Measurements from ENCODE around the gene ENAH.
A peak's percentile ranks its signal among the peaks of the same experiment; 100 is the strongest.

ENAH gene

DNA sequence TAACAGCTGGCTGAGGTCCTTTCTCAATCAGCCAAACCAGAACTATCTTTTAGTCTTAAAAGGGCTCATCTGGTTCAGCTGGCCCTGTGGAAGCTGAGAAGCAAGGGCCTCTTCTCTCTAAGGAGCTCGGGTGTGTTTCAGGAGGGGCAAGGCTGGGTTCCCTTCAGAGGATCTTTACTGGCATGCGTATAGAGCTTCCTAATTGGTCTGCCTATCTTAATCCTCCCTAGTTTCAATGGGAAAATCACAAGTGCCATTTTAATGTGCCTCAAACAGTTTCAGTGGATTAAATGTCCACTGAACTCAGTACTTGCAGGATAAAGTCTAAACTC is 143.6 kb downstream of the ENAH start:
- WGBS = 72% methylated on average over 2 of the region's 2 CpGs
- peaks cover 46% of the 10 kb centered on the region for H3K4me1 ChIP-seq (ENCODE audit: insufficient read depth, low read length)
- no peaks in the 10 kb centered on the region for H3K9me3 ChIP-seq (ENCODE audit: insufficient read depth, low read depth, low read length)
- peaks cover 72% of the 10 kb centered on the region for H3K36me3 ChIP-seq (ENCODE audit: insufficient read depth, low read length)
- H3K9ac ChIP-seq (ENCODE audit: low read depth, low read length) = peak overlapping the region; percentile 6; the same call in 1 of the 2 replicates
- no peak overlapping the region for H3K4me3 ChIP-seq (ENCODE audit: low read length)
- H3K27me3 ChIP-seq (ENCODE audit: insufficient read depth, low read length) = no peaks in the 10 kb centered on the region
- H3K27ac ChIP-seq (ENCODE audit: low read depth, low read length) = peak overlapping the region; percentile 69

DNA sequence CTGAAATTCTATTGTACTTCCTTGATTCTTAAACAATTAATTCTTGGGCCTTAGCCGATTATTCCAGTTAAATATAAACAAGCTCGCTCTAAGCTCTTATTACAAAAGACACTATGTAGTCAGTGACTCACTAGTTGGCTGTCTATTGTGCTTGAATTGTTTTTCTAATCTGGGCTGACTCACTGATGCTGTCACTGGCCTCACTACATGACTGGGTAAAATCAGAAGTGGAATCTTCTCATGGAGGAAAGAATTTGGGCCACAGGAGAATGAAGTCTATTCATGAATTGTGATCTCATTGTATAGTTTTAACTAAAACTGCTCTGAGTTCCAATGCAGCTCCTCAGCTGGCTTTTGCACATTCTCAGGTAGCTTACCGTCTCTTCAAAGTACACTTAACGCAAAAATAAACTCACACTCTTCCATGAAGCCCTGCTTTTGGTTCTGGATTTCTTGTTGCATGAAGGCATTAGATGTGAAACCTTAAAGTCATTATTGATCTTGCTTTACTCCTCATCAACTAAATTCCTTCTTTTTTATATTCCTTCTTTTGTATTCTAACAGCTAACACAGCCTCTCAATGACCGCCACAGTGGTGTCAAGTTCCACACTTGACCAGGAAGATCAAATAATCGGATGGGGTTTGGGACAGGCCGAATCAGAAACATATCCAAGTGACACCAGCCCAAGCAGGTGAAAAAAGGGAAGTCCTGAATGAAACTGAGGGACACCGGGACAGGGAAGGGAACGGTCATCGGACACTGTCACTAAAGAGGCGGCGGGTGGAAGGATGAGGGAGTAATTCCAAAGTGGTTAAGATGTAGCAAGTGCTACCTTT is 144.2 kb downstream of the ENAH start:
- Histone ChIP-seq H3K4me1 (ENCODE audit: insufficient read depth, low read length) (peaks cover 46% of the 10 kb centered on the region), H3K36me3 (ENCODE audit: insufficient read depth, low read length) (peaks cover 75% of the 10 kb centered on the region), H3K9ac (ENCODE audit: low read depth, low read length) (peak overlapping the region; percentile 6; the same call in 1 of the 2 replicates), H3K27ac (ENCODE audit: low read depth, low read length) (peak overlapping the region; percentile 69), H3K9me3 (ENCODE audit: insufficient read depth, low read depth, low read length) (no peaks in the 10 kb centered on the region), H3K4me3 (ENCODE audit: low read length) (no peak overlapping the region), H3K27me3 (ENCODE audit: insufficient read depth, low read length) (no peaks in the 10 kb centered on the region)
- 77% methylated on average over 11 of the region's 12 CpGs for WGBS

DNA sequence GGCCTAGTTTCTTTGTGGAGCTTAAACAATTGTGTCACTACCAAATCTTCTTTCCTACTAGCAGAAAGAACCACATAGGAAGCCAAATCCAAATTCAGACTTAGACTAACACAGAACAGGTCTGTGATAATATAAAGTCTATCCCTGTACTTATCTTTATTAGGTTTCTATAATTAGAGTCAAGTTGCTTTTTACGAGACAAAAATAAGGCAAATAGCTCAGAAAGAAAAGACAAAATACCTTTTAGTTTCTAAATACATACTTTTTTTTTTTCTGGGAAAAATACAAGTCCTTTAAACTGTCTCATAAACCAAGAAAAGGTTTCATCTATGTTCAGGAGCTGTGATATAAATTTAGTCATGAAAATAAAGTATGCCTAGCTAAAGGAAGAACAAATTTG is 146.2 kb downstream of the ENAH start:
- no peaks in the 10 kb centered on the region for H3K9me3 ChIP-seq (ENCODE audit: insufficient read depth, low read depth, low read length)
- H3K4me3 ChIP-seq (ENCODE audit: low read length) = no peak overlapping the region
- H3K27ac ChIP-seq (ENCODE audit: low read depth, low read length) = no peak overlapping the region; the same call in 1 of the 2 replicates
- no peak overlapping the region for H3K9ac ChIP-seq (ENCODE audit: low read depth, low read length)
- 80% methylated on average over 1 of the region's 1 CpG for WGBS
- peaks cover 55% of the 10 kb centered on the region for H3K36me3 ChIP-seq (ENCODE audit: insufficient read depth, low read length)
- H3K27me3 ChIP-seq (ENCODE audit: insufficient read depth, low read length) = no peaks in the 10 kb centered on the region
- H3K4me1 ChIP-seq (ENCODE audit: insufficient read depth, low read length) = peaks cover 37% of the 10 kb centered on the region

DNA sequence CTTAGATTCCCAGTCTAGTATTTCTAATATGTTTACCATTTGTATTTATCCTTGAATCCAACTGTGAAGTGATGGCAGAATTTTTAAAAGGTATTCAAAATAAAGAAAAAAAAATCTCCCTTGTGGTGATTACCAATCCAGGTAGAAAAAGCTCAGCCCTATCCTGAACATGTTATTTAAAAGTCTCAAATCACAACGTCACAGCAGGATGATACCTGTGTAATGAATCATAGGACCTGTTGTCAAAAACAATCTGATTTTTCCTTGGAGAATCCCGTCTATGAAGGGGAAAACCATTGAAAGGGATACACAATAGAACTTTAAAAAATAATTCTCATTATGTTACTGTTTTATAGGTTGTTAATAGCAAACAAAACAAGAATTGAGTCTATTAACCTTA is 148.1 kb downstream of the ENAH start:
- H3K9ac ChIP-seq (ENCODE audit: low read depth, low read length) = no peak overlapping the region
- H3K27me3 ChIP-seq (ENCODE audit: insufficient read depth, low read length) = no peaks in the 10 kb centered on the region
- peaks cover 56% of the 10 kb centered on the region for H3K36me3 ChIP-seq (ENCODE audit: insufficient read depth, low read length)
- H3K4me1 ChIP-seq (ENCODE audit: insufficient read depth, low read length) = peaks cover 48% of the 10 kb centered on the region
- no peak overlapping the region for H3K4me3 ChIP-seq (ENCODE audit: low read length)
- H3K9me3 ChIP-seq (ENCODE audit: insufficient read depth, low read depth, low read length) = no peaks in the 10 kb centered on the region
- H3K27ac ChIP-seq (ENCODE audit: low read depth, low read length) = no peak overlapping the region
- 100% methylated on average over 2 of the region's 2 CpGs for WGBS

DNA sequence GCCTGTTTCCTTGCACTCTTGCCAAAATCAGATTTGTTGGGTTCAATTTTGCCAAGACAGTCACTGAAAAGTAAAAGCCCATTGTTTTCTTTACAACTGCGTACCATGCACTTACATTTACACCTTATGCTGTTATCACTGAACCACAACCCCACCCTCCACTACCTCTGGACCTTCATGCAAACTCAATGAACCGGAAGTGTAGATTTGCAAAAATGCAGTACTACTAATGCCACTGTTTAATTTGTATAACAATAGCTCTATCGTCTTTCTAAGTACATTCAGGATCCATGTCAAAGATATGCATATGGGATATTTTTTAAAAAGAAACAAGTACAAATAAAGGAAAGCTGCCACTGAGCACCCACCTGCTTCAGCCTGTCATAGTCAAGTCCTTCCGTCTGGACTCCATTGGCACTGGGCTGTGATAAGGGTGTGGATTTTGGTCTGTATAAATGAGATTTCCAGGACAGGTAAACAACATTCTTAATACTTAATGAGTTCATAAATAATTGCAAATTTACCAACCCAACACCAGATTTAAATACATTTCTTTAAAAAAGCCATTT is 152.2 kb downstream of the ENAH start:
- Histone ChIP-seq H3K27me3 (ENCODE audit: insufficient read depth, low read length) (no peaks in the 10 kb centered on the region), H3K9ac (ENCODE audit: low read depth, low read length) (no peak overlapping the region), H3K36me3 (ENCODE audit: insufficient read depth, low read length) (peaks cover 66% of the 10 kb centered on the region), H3K4me3 (ENCODE audit: low read length) (no peak overlapping the region), H3K4me1 (ENCODE audit: insufficient read depth, low read length) (peaks cover 23% of the 10 kb centered on the region), H3K9me3 (ENCODE audit: insufficient read depth, low read depth, low read length) (no peaks in the 10 kb centered on the region), H3K27ac (ENCODE audit: low read depth, low read length) (peak overlapping the region; percentile 67; the same call in 1 of the 2 replicates)
- 70% methylated on average over 2 of the region's 4 CpGs for WGBS

DNA sequence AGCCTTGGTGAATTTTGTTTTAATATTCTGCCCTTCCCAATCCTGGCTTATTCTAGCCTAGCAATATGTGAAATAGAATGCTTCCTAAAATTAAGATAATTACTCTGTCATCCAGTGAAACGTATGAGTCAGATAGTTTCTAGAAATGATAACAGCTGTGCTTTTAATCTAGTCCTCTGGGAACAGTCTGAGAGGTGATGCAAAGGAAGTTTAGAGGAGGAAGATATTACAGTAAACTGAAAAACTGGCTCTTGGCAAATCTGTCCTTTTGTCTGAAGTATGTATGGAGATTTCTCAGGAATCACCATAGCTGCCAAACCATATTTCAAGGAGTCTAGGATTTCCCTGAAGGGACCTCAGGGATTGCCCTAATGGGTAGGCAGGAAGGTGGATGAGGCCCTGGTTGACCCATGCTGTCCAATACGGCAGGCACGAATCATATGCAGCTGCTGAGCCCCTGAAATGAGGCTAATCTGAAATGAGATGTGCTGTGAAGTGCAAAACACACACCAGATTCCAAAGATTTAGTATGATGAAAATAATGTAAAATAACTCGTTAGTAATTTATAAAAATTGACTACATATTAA is 154.3 kb downstream of the ENAH start:
- Histone ChIP-seq H3K36me3 (ENCODE audit: insufficient read depth, low read length) (peaks cover 71% of the 10 kb centered on the region), H3K9ac (ENCODE audit: low read depth, low read length) (no peak overlapping the region), H3K27ac (ENCODE audit: low read depth, low read length) (no peak overlapping the region), H3K4me1 (ENCODE audit: insufficient read depth, low read length) (peaks cover 32% of the 10 kb centered on the region), H3K4me3 (ENCODE audit: low read length) (no peak overlapping the region), H3K27me3 (ENCODE audit: insufficient read depth, low read length) (no peaks in the 10 kb centered on the region), H3K9me3 (ENCODE audit: insufficient read depth, low read depth, low read length) (no peaks in the 10 kb centered on the region)
- 91% methylated on average over 3 of the region's 4 CpGs for WGBS

DNA sequence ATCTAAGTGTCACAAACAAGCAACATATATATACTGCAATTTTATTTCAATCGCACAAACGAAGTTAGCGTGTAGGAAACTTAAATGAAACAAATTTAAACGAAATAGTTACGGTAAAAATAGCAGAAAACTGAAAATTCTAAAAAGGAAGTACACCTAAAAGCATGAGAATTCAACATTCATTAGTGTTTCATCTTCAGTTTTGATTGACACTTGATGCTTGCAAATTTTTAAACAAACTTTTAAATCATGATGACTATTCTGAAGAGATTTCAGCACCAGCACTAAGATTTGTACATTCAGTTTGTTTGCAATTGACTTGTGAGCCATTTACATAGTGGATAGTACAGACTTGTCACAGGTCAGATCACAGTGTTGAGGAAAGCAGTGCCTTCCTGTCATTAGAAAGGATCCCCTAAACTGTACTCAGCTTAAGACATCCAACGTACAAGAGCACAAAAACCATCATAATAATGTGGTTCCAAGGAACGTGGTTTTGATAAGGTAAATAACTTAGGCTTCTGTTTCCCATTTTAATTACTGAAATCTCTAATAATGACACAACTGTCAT is 158.0 kb downstream of the ENAH start:
- H3K36me3 ChIP-seq (ENCODE audit: insufficient read depth, low read length) = peaks cover 63% of the 10 kb centered on the region
- WGBS = 84% methylated on average over 7 of the region's 7 CpGs

DNA sequence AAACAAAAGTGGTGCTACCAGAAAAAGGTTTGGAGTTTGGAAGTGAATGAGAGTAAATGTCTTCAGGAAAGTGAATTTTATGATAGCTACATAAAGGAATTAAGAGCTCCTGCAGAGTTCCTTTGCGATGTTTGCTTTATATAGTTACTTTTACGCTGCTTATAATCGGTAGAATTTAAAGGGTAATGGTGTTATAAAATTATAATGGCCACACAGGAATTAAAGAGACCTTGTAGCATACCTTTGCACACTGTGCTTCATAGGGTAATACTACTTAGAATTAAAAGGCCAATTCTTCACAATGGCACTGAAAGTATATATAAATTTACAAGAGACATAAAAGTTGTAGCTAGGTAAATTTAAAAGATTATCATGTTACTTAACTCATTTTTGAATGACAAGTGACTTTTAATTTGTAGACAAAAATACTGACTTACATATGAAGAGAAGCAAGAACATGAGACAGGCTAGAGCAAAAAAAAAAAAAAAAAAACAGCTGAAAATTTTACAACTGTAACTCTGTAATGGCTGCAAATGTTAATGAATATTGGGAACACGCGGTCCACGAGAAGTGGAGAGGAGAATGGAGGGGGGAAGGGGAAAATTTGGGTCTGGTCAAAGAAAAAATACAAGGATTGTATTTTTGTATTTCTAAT is 159.2 kb downstream of the ENAH start:
- H3K36me3 ChIP-seq (ENCODE audit: insufficient read depth, low read length) = peaks cover 57% of the 10 kb centered on the region
- no peaks in the 10 kb centered on the region for H3K27me3 ChIP-seq (ENCODE audit: insufficient read depth, low read length)
- H3K27ac ChIP-seq (ENCODE audit: low read depth, low read length) = no peak overlapping the region
- peaks cover 8% of the 10 kb centered on the region; the same call in 1 of the 2 replicates for H3K4me1 ChIP-seq (ENCODE audit: insufficient read depth, low read length)
- no peak overlapping the region for H3K4me3 ChIP-seq (ENCODE audit: low read length)
- no peak overlapping the region for H3K9ac ChIP-seq (ENCODE audit: low read depth, low read length)
- 96% methylated on average over 6 of the region's 6 CpGs for WGBS
- no peaks in the 10 kb centered on the region for H3K9me3 ChIP-seq (ENCODE audit: insufficient read depth, low read depth, low read length)

More for the DNA sequence above, 158.0 kb downstream of the ENAH start:
- Histone ChIP-seq H3K27me3 (ENCODE audit: insufficient read depth, low read length) (no peaks in the 10 kb centered on the region), H3K4me1 (ENCODE audit: insufficient read depth, low read length) (peaks cover 9% of the 10 kb centered on the region; the same call in 1 of the 2 replicates), H3K9ac (ENCODE audit: low read depth, low read length) (no peak overlapping the region), H3K9me3 (ENCODE audit: insufficient read depth, low read depth, low read length) (no peaks in the 10 kb centered on the region), H3K27ac (ENCODE audit: low read depth, low read length) (no peak overlapping the region), H3K4me3 (ENCODE audit: low read length) (no peak overlapping the region)

DNA sequence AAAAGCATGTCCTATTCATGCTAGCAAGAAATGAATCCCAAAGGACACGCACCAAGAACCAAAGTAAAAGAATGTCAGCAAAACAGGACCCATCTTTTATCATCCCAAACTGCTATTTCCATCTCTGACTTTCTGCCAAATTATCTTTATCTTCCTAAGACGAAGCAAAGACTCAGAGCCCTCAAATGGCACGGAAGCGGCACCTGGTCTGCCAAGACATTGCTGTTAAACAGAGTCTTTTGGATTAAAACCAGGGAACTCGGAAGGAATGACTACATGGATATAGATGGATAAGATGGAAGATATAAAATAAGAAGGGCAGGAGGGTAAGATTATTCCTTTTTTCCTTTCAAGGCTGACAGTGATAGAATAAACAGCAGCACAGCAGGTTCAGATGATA is 164.2 kb downstream of the ENAH start:
- Histone ChIP-seq H3K27me3 (ENCODE audit: insufficient read depth, low read length) (no peaks in the 10 kb centered on the region), H3K27ac (ENCODE audit: low read depth, low read length) (no peak overlapping the region), H3K36me3 (ENCODE audit: insufficient read depth, low read length) (peaks cover 7% of the 10 kb centered on the region), H3K9me3 (ENCODE audit: insufficient read depth, low read depth, low read length) (no peaks in the 10 kb centered on the region), H3K4me1 (ENCODE audit: insufficient read depth, low read length) (peaks cover 4% of the 10 kb centered on the region; the same call in 1 of the 2 replicates), H3K9ac (ENCODE audit: low read depth, low read length) (no peak overlapping the region), H3K4me3 (ENCODE audit: low read length) (no peak overlapping the region)
- 89% methylated on average over 5 of the region's 5 CpGs for WGBS

DNA sequence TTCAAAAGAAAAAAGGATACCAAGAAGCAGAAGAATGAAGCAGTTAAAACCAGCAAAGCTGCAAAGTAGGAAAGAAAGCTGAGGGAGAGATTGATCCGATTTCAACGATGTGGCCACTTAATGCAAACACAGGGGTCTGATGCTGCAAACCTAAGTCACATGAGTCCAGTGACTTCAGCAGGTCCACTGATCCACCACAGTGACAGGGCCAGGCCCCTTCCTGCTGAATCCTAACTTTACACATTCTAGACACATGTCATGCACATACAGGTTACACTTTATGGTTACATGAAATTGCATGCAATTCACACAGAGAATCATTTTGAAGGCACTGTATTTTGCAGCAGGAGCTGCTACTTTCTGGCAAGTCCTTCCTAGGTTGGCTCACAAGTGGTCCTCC is 166.1 kb downstream of the ENAH start:
- WGBS = 94% methylated on average over 2 of the region's 2 CpGs
- Histone ChIP-seq H3K27ac (ENCODE audit: low read depth, low read length) (no peak overlapping the region), H3K9me3 (ENCODE audit: insufficient read depth, low read depth, low read length) (no peaks in the 10 kb centered on the region), H3K27me3 (ENCODE audit: insufficient read depth, low read length) (no peaks in the 10 kb centered on the region), H3K4me3 (ENCODE audit: low read length) (no peak overlapping the region), H3K36me3 (ENCODE audit: insufficient read depth, low read length) (no peaks in the 10 kb centered on the region), H3K9ac (ENCODE audit: low read depth, low read length) (no peak overlapping the region), H3K4me1 (ENCODE audit: insufficient read depth, low read length) (peaks cover 10% of the 10 kb centered on the region; the same call in 1 of the 2 replicates)

Measured in HUES64 (cell line).